ENCODE data around the gene MFNG. TPM values are rescaled to one million over a fixed set of nuclear protein-coding genes. Genes with fewer than 3 reads are reported as not detected.

The MFNG gene
- total RNA-seq, 1 experiment from 2014 or later = 0.56 TPM

- Mint-ChIP-seq H3K27me3 (ENCODE audit: insufficient read depth, unreplicated experiment) (no peaks in the 10 kb centered on the region), H3K4me3 (ENCODE audit: unreplicated experiment) (no peak overlapping the region), H3K27ac (ENCODE audit: low read depth, unreplicated experiment) (no peak overlapping the region), H3K9me3 (ENCODE audit: unreplicated experiment) (no peaks in the 10 kb centered on the region), H3K36me3 (ENCODE audit: insufficient read depth, unreplicated experiment) (no peaks in the 10 kb centered on the region), H3K4me1 (ENCODE audit: insufficient read depth, unreplicated experiment) (no peaks in the 10 kb centered on the region)
- TF ChIP-seq CTCF (IDR thresholded peaks at IDR 0.05; ENCODE audit: unreplicated experiment) = no peak
- intact Hi-C loops (cut with micrococcal nuclease) = no loop called here
- BruUV-seq (replicated peaks) = no TSS peak
- ChIA-PET POLR2A (no interaction called here), CTCF (interaction anchor here (0.9 to 1.9 kb wide), 4 partner anchors 9 to 206 kb away, joined by 3 to 6 read pairs (median 3); no protein-coding TSS in a partner anchor)
- no peak for DNase-seq (ENCODE audit: unreplicated experiment)
These were observed 18.7 kb downstream of the MFNG start for GRCh38 chr22:37467391-37467955.

- H3K4me1 Mint-ChIP-seq (ENCODE audit: insufficient read depth, unreplicated experiment) = no peaks in the 10 kb centered on the region
These were observed 22.0 kb downstream of the MFNG start for GRCh38 chr22:37464181-37464580.

GRCh38 chr22:37462983-37463382, 23.2 kb downstream of the MFNG start:
- H3K4me3 Mint-ChIP-seq (ENCODE audit: unreplicated experiment) = no peak overlapping the region
- DNase-seq (ENCODE audit: unreplicated experiment) = peak; percentile 49
- no peak overlapping the region for H3K27ac Mint-ChIP-seq (ENCODE audit: low read depth, unreplicated experiment)
- no peaks in the 10 kb centered on the region for H3K36me3 Mint-ChIP-seq (ENCODE audit: insufficient read depth, unreplicated experiment)
- no peak for TF ChIP-seq CTCF (IDR thresholded peaks at IDR 0.05; ENCODE audit: unreplicated experiment)
- BruUV-seq (replicated peaks) = no TSS peak
- ChIA-PET CTCF (interaction anchor here (1.0 to 1.1 kb wide), 2 partner anchors 9 to 147 kb away, joined by 3 to 4 read pairs; no protein-coding TSS in a partner anchor), POLR2A (interaction anchor here (1.2 kb wide), 1 partner anchor 149 kb away, joined by 4 read pairs; no protein-coding TSS in a partner anchor)
- no peaks in the 10 kb centered on the region for H3K4me1 Mint-ChIP-seq (ENCODE audit: insufficient read depth, unreplicated experiment)
- intact Hi-C loops (cut with micrococcal nuclease) = no loop called here
- H3K27me3 Mint-ChIP-seq (ENCODE audit: insufficient read depth, unreplicated experiment) = no peaks in the 10 kb centered on the region
- no peaks in the 10 kb centered on the region for H3K9me3 Mint-ChIP-seq (ENCODE audit: unreplicated experiment)

More at GRCh38 chr22:37464181-37464580, 22.0 kb downstream of the MFNG start:
- ChIA-PET POLR2A (no interaction called here), CTCF (interaction anchor here (1.5 kb wide), 1 partner anchor 148 kb away, joined by 3 read pairs; no protein-coding TSS in a partner anchor)
- no peaks in the 10 kb centered on the region for H3K36me3 Mint-ChIP-seq (ENCODE audit: insufficient read depth, unreplicated experiment)
- H3K4me3 Mint-ChIP-seq (ENCODE audit: unreplicated experiment) = no peak overlapping the region
- H3K27me3 Mint-ChIP-seq (ENCODE audit: insufficient read depth, unreplicated experiment) = no peaks in the 10 kb centered on the region
- DNase-seq (ENCODE audit: unreplicated experiment) = no peak
- no peak for TF ChIP-seq CTCF (IDR thresholded peaks at IDR 0.05; ENCODE audit: unreplicated experiment)
- H3K9me3 Mint-ChIP-seq (ENCODE audit: unreplicated experiment) = no peaks in the 10 kb centered on the region
- H3K27ac Mint-ChIP-seq (ENCODE audit: low read depth, unreplicated experiment) = no peak overlapping the region
- intact Hi-C loops (cut with micrococcal nuclease) = no loop called here
- BruUV-seq (replicated peaks) = no TSS peak

GRCh38 chr22:37462436-37462835, 23.7 kb downstream of the MFNG start:
- H3K27me3 Mint-ChIP-seq (ENCODE audit: insufficient read depth, unreplicated experiment) = no peaks in the 10 kb centered on the region
- no peak overlapping the region for H3K27ac Mint-ChIP-seq (ENCODE audit: low read depth, unreplicated experiment)
- POLR2A ChIA-PET = interaction anchor here (1.2 kb wide), 1 partner anchor 148 kb away, joined by 4 read pairs; no protein-coding TSS in a partner anchor
- no peak overlapping the region for H3K4me3 Mint-ChIP-seq (ENCODE audit: unreplicated experiment)
- TF ChIP-seq CTCF (IDR thresholded peaks at IDR 0.05; ENCODE audit: unreplicated experiment) = no peak
- H3K36me3 Mint-ChIP-seq (ENCODE audit: insufficient read depth, unreplicated experiment) = no peaks in the 10 kb centered on the region
- no TSS peak for BruUV-seq (replicated peaks)
- no peaks in the 10 kb centered on the region for H3K9me3 Mint-ChIP-seq (ENCODE audit: unreplicated experiment)
- intact Hi-C loops (cut with micrococcal nuclease) = no loop called here
- CTCF ChIA-PET = interaction anchor here (1.0 to 1.7 kb wide), 3 partner anchors 10 to 146 kb away, joined by 3 to 5 read pairs (median 4); no protein-coding TSS in a partner anchor
- H3K4me1 Mint-ChIP-seq (ENCODE audit: insufficient read depth, unreplicated experiment) = no peaks in the 10 kb centered on the region
- no peak for DNase-seq (ENCODE audit: unreplicated experiment)

All from MCF 10A (cell line).